Measurements from ENCODE around the gene DSCAM. TPM values are rescaled to one million over a fixed set of nuclear protein-coding genes. Genes with fewer than 3 reads are reported as not detected.

DSCAM gene
- total and polyA plus RNA-seq, 2 donors (not counting 3 experiments of a cell fraction or from before 2014, with no cell fraction given) = not detected

- ChIA-PET CTCF (no interaction called here), POLR2A (no interaction called here)
- no peaks in the 10 kb centered on the region for H3K79me2 ChIP-seq (ENCODE audit: control insufficient read depth, insufficient read depth, low read length)
- dilution Hi-C loops (cut with MboI; ENCODE audit: extremely low pct_ligation_motif_present, low sequenced_read_pairs) = no loop called here
- no peak overlapping the region for H3K9ac ChIP-seq (replicated peaks; ENCODE audit: extremely low read depth, insufficient read depth, low read length)
- H4K20me1 ChIP-seq (replicated peaks; ENCODE audit: control insufficient read depth, extremely low read depth, insufficient read depth, low read length) = no peaks in the 10 kb centered on the region
- H2AFZ ChIP-seq (ENCODE audit: low read depth, low read length) = no peak overlapping the region
- H3K36me3 ChIP-seq (ENCODE audit: control insufficient read depth in 2 of 2, extremely low read depth in 1 of 2, insufficient read depth in 2 of 2, low read length in 2 of 2) = no peaks in the 10 kb centered on the region
- no peak overlapping the region for H3K4me3 ChIP-seq (replicated peaks in 1 of 3; ENCODE audit: insufficient read depth in 1 of 3, low read depth in 1 of 3, low read length in 3 of 3)
- BruUV-seq (replicated peaks) = no TSS peak
- H3K27me3 ChIP-seq (ENCODE audit: control insufficient read depth in 2 of 2, insufficient read depth in 2 of 2, low read length in 2 of 2) = no peaks in the 10 kb centered on the region
- intact Hi-C loops (cut with micrococcal nuclease) = no loop called here
- DNase-seq (ENCODE audit: low read depth, low spot score) (no peak), FAIRE-seq (no peak)
- no peaks in the 10 kb centered on the region for H3K9me1 ChIP-seq (replicated peaks; ENCODE audit: control insufficient read depth, extremely low read depth, insufficient read depth, low read length)
- TF ChIP-seq EZH2 (IDR thresholded peaks at IDR 0.05; ENCODE audit: borderline replicate concordance, low read depth, low read length, severe bottlenecking) = no peak
- no peak for TF ChIP-seq POLR2A (IDR thresholded peaks at IDR 0.05; ENCODE audit: low read depth, low read length)
- no peak for TF ChIP-seq MAX (IDR thresholded peaks at IDR 0.05; ENCODE audit: insufficient read depth, insufficient read length)
- TF ChIP-seq GATA2 (IDR thresholded peaks at IDR 0.05; ENCODE audit: insufficient read depth, insufficient read length, low read depth, low read length) = no peak
- TF ChIP-seq POLR2AphosphoS5 (IDR thresholded peaks at IDR 0.05; ENCODE audit: insufficient read depth, low read depth, low read length) = no peak
- TF ChIP-seq FOS (IDR thresholded peaks at IDR 0.05; ENCODE audit: borderline replicate concordance, insufficient read depth, low read length) = no peak
- TF ChIP-seq, protein P1, sequence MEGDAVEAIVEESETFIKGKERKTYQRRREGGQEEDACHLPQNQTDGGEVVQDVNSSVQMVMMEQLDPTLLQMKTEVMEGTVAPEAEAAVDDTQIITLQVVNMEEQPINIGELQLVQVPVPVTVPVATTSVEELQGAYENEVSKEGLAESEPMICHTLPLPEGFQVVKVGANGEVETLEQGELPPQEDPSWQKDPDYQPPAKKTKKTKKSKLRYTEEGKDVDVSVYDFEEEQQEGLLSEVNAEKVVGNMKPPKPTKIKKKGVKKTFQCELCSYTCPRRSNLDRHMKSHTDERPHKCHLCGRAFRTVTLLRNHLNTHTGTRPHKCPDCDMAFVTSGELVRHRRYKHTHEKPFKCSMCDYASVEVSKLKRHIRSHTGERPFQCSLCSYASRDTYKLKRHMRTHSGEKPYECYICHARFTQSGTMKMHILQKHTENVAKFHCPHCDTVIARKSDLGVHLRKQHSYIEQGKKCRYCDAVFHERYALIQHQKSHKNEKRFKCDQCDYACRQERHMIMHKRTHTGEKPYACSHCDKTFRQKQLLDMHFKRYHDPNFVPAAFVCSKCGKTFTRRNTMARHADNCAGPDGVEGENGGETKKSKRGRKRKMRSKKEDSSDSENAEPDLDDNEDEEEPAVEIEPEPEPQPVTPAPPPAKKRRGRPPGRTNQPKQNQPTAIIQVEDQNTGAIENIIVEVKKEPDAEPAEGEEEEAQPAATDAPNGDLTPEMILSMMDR (IDR thresholded peaks at IDR 0.05; ENCODE audit: extremely low read depth in 1 of 2, insufficient read depth in 1 of 2, low read depth in 1 of 2, low read length in 2 of 2) = no peak
- no peak for TF ChIP-seq JUN (IDR thresholded peaks at IDR 0.05; ENCODE audit: borderline replicate concordance, insufficient read depth, insufficient read length, low read depth)
- no peak for TF ChIP-seq MYC (IDR thresholded peaks at IDR 0.05; ENCODE audit: low read depth, low read length)
- H3K27ac ChIP-seq (ENCODE audit: insufficient read depth, low read depth, low read length) = no peak overlapping the region
- H3K4me1 ChIP-seq (ENCODE audit: control insufficient read depth, extremely low read depth, insufficient read depth, low read length) = no peaks in the 10 kb centered on the region
- H3K9me3 ChIP-seq (replicated peaks; ENCODE audit: control insufficient read depth, insufficient read depth, low read length) = peaks cover 8% of the 10 kb centered on the region
- no peak overlapping the region for H3K4me2 ChIP-seq (ENCODE audit: insufficient read depth, low read length)
These were observed 178.2 kb downstream of the DSCAM start for GRCh38 chr21:40668555-40669275.
